Muscle of leg (tissue), 11 donors: ENCODE measurements around the gene LRP1B. TPM values are rescaled to one million over a fixed set of nuclear protein-coding genes. Genes with fewer than 3 reads are reported as not detected.
"Not testable (repeated sequence)": the region's sequence is repeated elsewhere in the genome, so short reads cannot be mapped to it uniquely, and the experiment has no call there.

Experiments
- DNase-seq: peaks from one replicate; pipeline ENCODE4 v3.0.0; 2013
- H3K27ac ChIP-seq: one replicate; pipeline ENCODE4 v1.5.1; 2013; ENCODE audit warnings: mild to moderate bottlenecking, low read length, control low read depth
- H3K27me3 ChIP-seq: one replicate; pipeline ENCODE4 v1.6.1; 2013; ENCODE audit warnings: low read length; ENCODE audit not compliant: control insufficient read depth, insufficient read depth
- H3K36me3 ChIP-seq: one replicate; pipeline ENCODE4 v1.6.1; 2013; ENCODE audit warnings: low read length; ENCODE audit not compliant: control insufficient read depth, insufficient read depth
- H3K4me1 ChIP-seq: one replicate; pipeline ENCODE4 v1.6.1; 2013; ENCODE audit warnings: low read length; ENCODE audit not compliant: control insufficient read depth, insufficient read depth
- H3K4me3 ChIP-seq: one replicate; pipeline ENCODE4 v1.5.1; 2013; ENCODE audit warnings: low read length, control low read depth
- H3K9me3 ChIP-seq: replicated peaks from 2 replicates; pipeline ENCODE4 v1.6.1; 2013; ENCODE audit warnings: low read depth, low read length; ENCODE audit not compliant: control insufficient read depth
- WGBS: methylation state at CpG from one replicate; pipeline ENCODE4 v1.1.5; 2013; ENCODE audit warnings: missing lambda C conversion rate; ENCODE audit not compliant: insufficient coverage; 5-methylcytosine and 5-hydroxymethylcytosine counted together
- polyA plus RNA-seq, 8 donors: library from polyadenylated mRNA; unstranded; fragments of 120-200 nt; gene quantifications; one replicate each; pipeline versions ENCODE4 v1.2.1 to v1.2.3, GENCODE V29; 2013; ENCODE audit warnings: inconsistent platforms in 1 of 8, low replicate concordance in 1 of 8; ENCODE audit not compliant: insufficient read length in 8 of 8, insufficient read depth in 1 of 8
- total RNA-seq: library from RNA; stranded (reverse); fragments of 120-200 nt; gene quantifications from one replicate; pipeline ENCODE4 v1.2.4, GENCODE V29; 2013

LRP1B gene
- total and polyA plus RNA-seq, 9 donors = 0.84 to 2.3 (median 1.4) TPM

GRCh38 chr2:141815320-141815719, 315.5 kb downstream of the LRP1B start:
- WGBS = 80% methylated on average over 1 of the region's 3 CpGs
- not testable (repeated sequence) for DNase-seq, H3K4me1 ChIP-seq, H3K27me3 ChIP-seq, H3K9me3 ChIP-seq, H3K27ac ChIP-seq, H3K4me3 ChIP-seq, H3K36me3 ChIP-seq

GRCh38 chr2:141814150-141814549, 316.7 kb downstream of the LRP1B start:
- no peaks in the 10 kb centered on the region for H3K27me3 ChIP-seq
- H3K27ac ChIP-seq = no peak overlapping the region
- H3K36me3 ChIP-seq = no peaks in the 10 kb centered on the region
- peaks cover 3% of the 10 kb centered on the region for H3K9me3 ChIP-seq
- no peak for DNase-seq
- 62% methylated on average over 1 of the region's 2 CpGs for WGBS
- H3K4me3 ChIP-seq = no peak overlapping the region
- H3K4me1 ChIP-seq = no peaks in the 10 kb centered on the region

- DNase-seq = no peak
These were observed 320.7 kb downstream of the LRP1B start for GRCh38 chr2:141810148-141810547.

GRCh38 chr2:141806090-141806489, 324.7 kb downstream of the LRP1B start:
- no peaks in the 10 kb centered on the region for H3K9me3 ChIP-seq
- DNase-seq = no peak
- no peaks in the 10 kb centered on the region for H3K4me1 ChIP-seq
- WGBS = no CpG with 5 or more reads among the region's 1 CpG
- no peaks in the 10 kb centered on the region for H3K27me3 ChIP-seq
- no peaks in the 10 kb centered on the region for H3K36me3 ChIP-seq
- no peak overlapping the region for H3K27ac ChIP-seq
- H3K4me3 ChIP-seq = no peak overlapping the region

More at GRCh38 chr2:141810148-141810547, 320.7 kb downstream of the LRP1B start:
- peaks cover 3% of the 10 kb centered on the region for H3K9me3 ChIP-seq
- H3K4me3 ChIP-seq = no peak overlapping the region
- H3K36me3 ChIP-seq = no peaks in the 10 kb centered on the region
- H3K27me3 ChIP-seq = no peaks in the 10 kb centered on the region
- no CpG with 5 or more reads among the region's 7 CpGs for WGBS
- no peak overlapping the region for H3K27ac ChIP-seq
- no peaks in the 10 kb centered on the region for H3K4me1 ChIP-seq

- Histone ChIP-seq H3K9me3 (no peaks in the 10 kb centered on the region), H3K36me3 (no peaks in the 10 kb centered on the region), H3K27ac (no peak overlapping the region), H3K4me1 (no peaks in the 10 kb centered on the region), H3K4me3 (no peak overlapping the region), H3K27me3 (no peaks in the 10 kb centered on the region)
- DNase-seq = no peak
- no CpG with 5 or more reads among the region's 3 CpGs for WGBS
These were observed 325.5 kb downstream of the LRP1B start for GRCh38 chr2:141805302-141805701.

- DNase-seq = no peak
- Histone ChIP-seq H3K27me3 (no peaks in the 10 kb centered on the region), H3K4me1 (no peaks in the 10 kb centered on the region), H3K4me3 (no peak overlapping the region), H3K27ac (no peak overlapping the region), H3K36me3 (no peaks in the 10 kb centered on the region), H3K9me3 (no peaks in the 10 kb centered on the region)
These were observed 334.4 kb downstream of the LRP1B start for GRCh38 chr2:141796449-141796848.

- Histone ChIP-seq H3K27ac (no peak overlapping the region), H3K4me3 (no peak overlapping the region), H3K4me1 (no peaks in the 10 kb centered on the region), H3K36me3 (no peaks in the 10 kb centered on the region), H3K9me3 (no peaks in the 10 kb centered on the region), H3K27me3 (no peaks in the 10 kb centered on the region)
- DNase-seq = no peak
- no CpG with 5 or more reads among the region's 2 CpGs for WGBS
These were observed 339.3 kb downstream of the LRP1B start for GRCh38 chr2:141791521-141791920.

- Histone ChIP-seq H3K9me3 (no peaks in the 10 kb centered on the region), H3K4me1 (no peaks in the 10 kb centered on the region), H3K4me3 (no peak overlapping the region), H3K36me3 (no peaks in the 10 kb centered on the region), H3K27me3 (no peaks in the 10 kb centered on the region), H3K27ac (no peak overlapping the region)
- no CpG with 5 or more reads among the region's 1 CpG for WGBS
- no peak for DNase-seq
These were observed 348.2 kb downstream of the LRP1B start for GRCh38 chr2:141782574-141782973.

GRCh38 chr2:141778315-141778835, 352.4 kb downstream of the LRP1B start:
- H3K27ac ChIP-seq = no peak overlapping the region
- no peaks in the 10 kb centered on the region for H3K9me3 ChIP-seq
- WGBS = no CpG with 5 or more reads among the region's 2 CpGs
- H3K4me3 ChIP-seq = no peak overlapping the region
- H3K4me1 ChIP-seq = no peaks in the 10 kb centered on the region
- no peak for DNase-seq
- H3K27me3 ChIP-seq = no peaks in the 10 kb centered on the region
- H3K36me3 ChIP-seq = no peaks in the 10 kb centered on the region

GRCh38 chr2:141770530-141770929, 360.3 kb downstream of the LRP1B start:
- no peak for DNase-seq
- Histone ChIP-seq H3K36me3 (no peaks in the 10 kb centered on the region), H3K9me3 (no peaks in the 10 kb centered on the region), H3K27ac (no peak overlapping the region), H3K4me1 (no peaks in the 10 kb centered on the region), H3K4me3 (no peak overlapping the region), H3K27me3 (no peaks in the 10 kb centered on the region)
- WGBS = no CpG with 5 or more reads among the region's 6 CpGs

GRCh38 chr2:141767691-141768090, 363.1 kb downstream of the LRP1B start:
- no peaks in the 10 kb centered on the region for H3K4me1 ChIP-seq
- no peak overlapping the region for H3K4me3 ChIP-seq
- DNase-seq = no peak
- no peak overlapping the region for H3K27ac ChIP-seq
- no CpG with 5 or more reads among the region's 1 CpG for WGBS
- H3K36me3 ChIP-seq = no peaks in the 10 kb centered on the region
- no peaks in the 10 kb centered on the region for H3K9me3 ChIP-seq
- no peaks in the 10 kb centered on the region for H3K27me3 ChIP-seq
